Natural killer cell (primary cell): Measurements from ENCODE around the gene TULP4. TPM values are rescaled to one million over a fixed set of nuclear protein-coding genes. Genes with fewer than 3 reads are reported as not detected.

Experiments
- ATAC-seq, 3 donors: fragments of 150-1000 bp in 2 of 3; fragments of 200-7000 bp in 1 of 3; cut with Tn5 transposase; 1 replicate in 1 of 3; 2 replicates in 2 of 3; pipeline ENCODE4 v1.10.0; 2021; ENCODE audit warnings: mild to moderate bottlenecking in 2 of 3, moderate library complexity in 2 of 3
- DNase-seq, 2 donors: peaks; one replicate each; pipeline versions ENCODE4 v3.0.0 to v3.0.0-alpha.2; 2013 to 2021; ENCODE audit warnings: mixed read lengths in 1 of 2
- H3K27ac ChIP-seq: one replicate; pipeline ENCODE4 v1.5.1; 2013; ENCODE audit warnings: mild to moderate bottlenecking, low read length
- H3K27me3 ChIP-seq: one replicate; pipeline ENCODE4 v1.6.1; 2013; ENCODE audit warnings: low read length; ENCODE audit not compliant: control insufficient read depth, insufficient read depth
- H3K36me3 ChIP-seq: one replicate; pipeline ENCODE4 v1.6.1; 2013; ENCODE audit warnings: low read length; ENCODE audit not compliant: control insufficient read depth, insufficient read depth
- H3K4me1 ChIP-seq: one replicate; pipeline ENCODE4 v1.6.1; 2013; ENCODE audit warnings: low read length; ENCODE audit not compliant: control insufficient read depth, insufficient read depth
- H3K4me3 ChIP-seq: one replicate; pipeline ENCODE4 v1.5.1; 2013; ENCODE audit warnings: low read length
- H3K9me3 ChIP-seq: one replicate; pipeline ENCODE4 v1.6.1; 2013; ENCODE audit warnings: low read length; ENCODE audit not compliant: control insufficient read depth, insufficient read depth
- H3K27ac Mint-ChIP-seq, 2 donors: one replicate each; pipeline ENCODE4 v1.8.0; 2022; ENCODE audit warnings: mild to moderate bottlenecking in 2 of 2, mixed read lengths in 2 of 2, moderate library complexity in 1 of 2
- H3K27me3 Mint-ChIP-seq, 2 donors: one replicate each; pipeline ENCODE4 v1.8.0; 2022; ENCODE audit warnings: low read depth in 2 of 2, mixed read lengths in 2 of 2
- H3K36me3 Mint-ChIP-seq: one replicate; pipeline ENCODE4 v1.8.0; 2022; ENCODE audit warnings: mixed read lengths
- H3K4me1 Mint-ChIP-seq, 2 donors: one replicate each; pipeline ENCODE4 v1.8.0; 2022; ENCODE audit warnings: mixed read lengths in 2 of 2
- H3K4me3 Mint-ChIP-seq: one replicate; pipeline ENCODE4 v1.8.0; 2022; ENCODE audit warnings: mild to moderate bottlenecking, moderate library complexity, mixed read lengths
- H3K9me3 Mint-ChIP-seq, 2 donors: one replicate each; pipeline ENCODE4 v1.8.0; 2022; ENCODE audit warnings: mixed read lengths in 2 of 2
- WGBS: methylation state at CpG from one replicate; pipeline ENCODE4 v1.1.7; 2013; ENCODE audit warnings: missing lambda C conversion rate; ENCODE audit not compliant: insufficient coverage; 5-methylcytosine and 5-hydroxymethylcytosine counted together
- intact Hi-C: fragments of 100-400 bp; cut with micrococcal nuclease; formaldehyde crosslinking; loops from one replicate; pipeline ENCODE4 v1.14.2; 2022
- total RNA-seq, 4 donors: library from RNA; stranded (reverse); fragments of 120-200 nt in 1 of 4; gene quantifications; one replicate each; pipeline versions ENCODE4 v1.2.3 to v1.2.4, GENCODE V29; 2013 to 2022
- TF ChIP-seq, protein P1 (sequence below): fragments of 200-600 bp; IDR thresholded peaks from one replicate; pipeline ENCODE4 v1.8.0; 2022; ENCODE audit warnings: antibody characterized with exemption

TULP4 gene
- total RNA-seq, 3 donors from 2014 or later (not counting 1 experiment from before 2014, with no cell fraction given), result 75.2 to 89.5 (median 88.3) TPM

GRCh38 chr6:158489441-158489840 lies 177.2 kb downstream of the TULP4 start:
- H3K27ac ChIP-seq, result no peak overlapping the region
- Mint-ChIP-seq H3K27me3 (no peaks in the 10 kb centered on the region), H3K9me3 (no peaks in the 10 kb centered on the region), H3K4me3 (no peak overlapping the region), H3K4me1 (no peaks in the 10 kb centered on the region), H3K36me3 (peaks cover 7% of the 10 kb centered on the region), H3K27ac (no peak overlapping the region)
- WGBS, result 88% methylated on average over 4 of the region's 4 CpGs
- DNase-seq (no peak), ATAC-seq (no peak)
- intact Hi-C loops, result no loop called here
- H3K9me3 ChIP-seq, result no peaks in the 10 kb centered on the region
- H3K27me3 ChIP-seq, result no peaks in the 10 kb centered on the region
- TF ChIP-seq, protein P1, sequence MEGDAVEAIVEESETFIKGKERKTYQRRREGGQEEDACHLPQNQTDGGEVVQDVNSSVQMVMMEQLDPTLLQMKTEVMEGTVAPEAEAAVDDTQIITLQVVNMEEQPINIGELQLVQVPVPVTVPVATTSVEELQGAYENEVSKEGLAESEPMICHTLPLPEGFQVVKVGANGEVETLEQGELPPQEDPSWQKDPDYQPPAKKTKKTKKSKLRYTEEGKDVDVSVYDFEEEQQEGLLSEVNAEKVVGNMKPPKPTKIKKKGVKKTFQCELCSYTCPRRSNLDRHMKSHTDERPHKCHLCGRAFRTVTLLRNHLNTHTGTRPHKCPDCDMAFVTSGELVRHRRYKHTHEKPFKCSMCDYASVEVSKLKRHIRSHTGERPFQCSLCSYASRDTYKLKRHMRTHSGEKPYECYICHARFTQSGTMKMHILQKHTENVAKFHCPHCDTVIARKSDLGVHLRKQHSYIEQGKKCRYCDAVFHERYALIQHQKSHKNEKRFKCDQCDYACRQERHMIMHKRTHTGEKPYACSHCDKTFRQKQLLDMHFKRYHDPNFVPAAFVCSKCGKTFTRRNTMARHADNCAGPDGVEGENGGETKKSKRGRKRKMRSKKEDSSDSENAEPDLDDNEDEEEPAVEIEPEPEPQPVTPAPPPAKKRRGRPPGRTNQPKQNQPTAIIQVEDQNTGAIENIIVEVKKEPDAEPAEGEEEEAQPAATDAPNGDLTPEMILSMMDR, result no peak
- H3K36me3 ChIP-seq, result peaks cover 12% of the 10 kb centered on the region
- H3K4me1 ChIP-seq, result no peaks in the 10 kb centered on the region
- no peak overlapping the region for H3K4me3 ChIP-seq

GRCh38 chr6:158492881-158493280 lies 180.6 kb downstream of the TULP4 start:
- DNase-seq (no peak), ATAC-seq (no peak)
- H3K27ac Mint-ChIP-seq, result no peak overlapping the region
- Histone ChIP-seq H3K4me1 (no peaks in the 10 kb centered on the region), H3K9me3 (no peaks in the 10 kb centered on the region), H3K4me3 (no peak overlapping the region), H3K27ac (no peak overlapping the region), H3K36me3 (peaks cover 14% of the 10 kb centered on the region), H3K27me3 (no peaks in the 10 kb centered on the region)
- no peaks in the 10 kb centered on the region for H3K4me1 Mint-ChIP-seq
- TF ChIP-seq, protein P1, result no peak
- no peaks in the 10 kb centered on the region for H3K27me3 Mint-ChIP-seq
- H3K4me3 Mint-ChIP-seq, result no peak overlapping the region
- no peaks in the 10 kb centered on the region for H3K9me3 Mint-ChIP-seq
- peaks cover 7% of the 10 kb centered on the region for H3K36me3 Mint-ChIP-seq
- intact Hi-C loops, result no loop called here
- 98% methylated on average over 3 of the region's 3 CpGs for WGBS

DNA sequence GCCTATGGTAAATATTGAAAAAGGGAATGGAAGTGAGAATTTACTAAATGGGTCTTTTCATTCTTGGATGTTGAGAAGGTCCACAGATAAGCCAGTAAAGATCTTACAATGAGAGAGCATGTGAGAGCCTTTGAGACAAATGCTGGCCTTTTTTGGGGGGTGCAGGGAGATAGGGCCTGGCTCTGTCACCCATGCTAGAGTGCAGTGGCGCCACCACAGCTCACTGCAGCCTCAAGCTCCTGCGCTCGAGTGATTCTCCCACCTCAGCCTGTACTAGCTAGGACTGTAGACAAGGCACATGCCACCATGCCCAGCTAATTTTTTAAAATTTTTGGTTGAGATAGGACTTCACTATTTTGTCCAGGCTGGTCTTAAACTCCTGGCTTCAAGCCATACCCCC lies 184.4 kb downstream of the TULP4 start:
- Histone ChIP-seq H3K4me3 (no peak overlapping the region), H3K27ac (no peak overlapping the region), H3K36me3 (peaks cover 34% of the 10 kb centered on the region), H3K9me3 (no peaks in the 10 kb centered on the region), H3K27me3 (no peaks in the 10 kb centered on the region), H3K4me1 (no peaks in the 10 kb centered on the region)
- no peak for ATAC-seq
- Mint-ChIP-seq H3K27me3 (no peaks in the 10 kb centered on the region), H3K36me3 (peaks cover 8% of the 10 kb centered on the region), H3K4me1 (no peaks in the 10 kb centered on the region), H3K4me3 (no peak overlapping the region), H3K27ac (no peak overlapping the region), H3K9me3 (no peaks in the 10 kb centered on the region)
- WGBS, result 94% methylated on average over 3 of the region's 3 CpGs
- intact Hi-C loops, result no loop called here
- TF ChIP-seq, protein P1, result no peak
- DNase-seq, result no peak

DNA sequence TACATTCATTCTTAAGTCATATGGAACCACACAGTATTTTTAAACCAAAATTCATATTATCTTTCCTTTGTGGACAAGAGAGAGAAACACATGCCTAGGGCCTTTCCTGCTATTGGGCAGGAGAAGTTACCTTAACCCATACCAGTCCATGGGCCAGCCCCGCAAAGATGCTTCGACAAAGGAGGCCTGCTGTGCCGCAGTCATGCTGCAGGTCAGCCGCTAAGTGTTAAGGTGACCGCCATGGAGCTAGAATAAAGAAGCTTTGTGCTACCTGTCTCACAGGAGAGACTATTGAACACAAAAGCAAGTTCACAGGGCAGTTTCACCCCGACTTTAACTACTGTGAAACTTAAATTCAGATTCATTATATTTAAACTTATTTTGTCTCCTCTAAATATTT lies 185.4 kb downstream of the TULP4 start:
- H3K9me3 ChIP-seq, result no peaks in the 10 kb centered on the region
- no peak overlapping the region for H3K4me3 ChIP-seq
- peaks cover 35% of the 10 kb centered on the region for H3K36me3 ChIP-seq
- ATAC-seq (no peak), DNase-seq (no peak)
- no peak overlapping the region for H3K4me3 Mint-ChIP-seq
- H3K4me1 ChIP-seq, result no peaks in the 10 kb centered on the region
- no peaks in the 10 kb centered on the region for H3K27me3 Mint-ChIP-seq
- 99% methylated on average over 6 of the region's 6 CpGs for WGBS
- H3K4me1 Mint-ChIP-seq, result no peaks in the 10 kb centered on the region
- H3K27me3 ChIP-seq, result no peaks in the 10 kb centered on the region
- peaks cover 8% of the 10 kb centered on the region for H3K36me3 Mint-ChIP-seq
- intact Hi-C loops, result no loop called here
- H3K27ac ChIP-seq, result no peak overlapping the region
- no peaks in the 10 kb centered on the region for H3K9me3 Mint-ChIP-seq
- TF ChIP-seq, protein P1, result no peak
- H3K27ac Mint-ChIP-seq, result no peak overlapping the region
